Mesenchymal stem cell (in vitro differentiated cells and primary cell): ENCODE measurements around the gene DEGS1.
A peak's percentile ranks its signal among the peaks of the same experiment; 100 is the strongest.

ENCODE experiments used
- DNase-seq: peaks from one replicate; pipeline ENCODE4 v3.0.0-alpha.2; 2013
- H2AFZ ChIP-seq: one replicate; pipeline ENCODE4 v1.6.1; 2013; ENCODE audit warnings: low read depth, mild to moderate bottlenecking, control low read depth, inconsistent platforms, low read length, moderate library complexity
- H2AK5ac ChIP-seq: 2 replicates; pipeline ENCODE4 v1.6.1; 2013; ENCODE audit warnings: low read length, moderate library complexity, mild to moderate bottlenecking, inconsistent platforms; ENCODE audit not compliant: severe bottlenecking
- H2BK120ac ChIP-seq: one replicate; pipeline ENCODE4 v1.6.1; 2013; ENCODE audit warnings: low read depth, mild to moderate bottlenecking, inconsistent platforms, low read length, moderate library complexity
- H2BK12ac ChIP-seq, 2 experiments: one replicate each; pipeline ENCODE4 v1.6.1; 2013; ENCODE audit warnings: inconsistent platforms in 2 of 2, low read length in 2 of 2, mild to moderate bottlenecking in 2 of 2, moderate library complexity in 2 of 2, control low read depth in 1 of 2
- H2BK15ac ChIP-seq: one replicate; pipeline ENCODE4 v1.6.1; 2013; ENCODE audit warnings: mild to moderate bottlenecking, low read depth, inconsistent platforms; ENCODE audit not compliant: poor library complexity, severe bottlenecking
- H2BK5ac ChIP-seq: 2 replicates; pipeline ENCODE4 v1.6.1; 2013; ENCODE audit warnings: low read depth, mild to moderate bottlenecking, low read length, control low read depth, inconsistent platforms; ENCODE audit not compliant: poor library complexity, severe bottlenecking
- H3K14ac ChIP-seq, 2 experiments: one replicate each; pipeline ENCODE4 v1.6.1; 2013; ENCODE audit warnings: inconsistent platforms in 2 of 2, low read length in 2 of 2, control low read depth in 1 of 2, mild to moderate bottlenecking in 1 of 2, moderate library complexity in 1 of 2
- H3K18ac ChIP-seq, 2 experiments: one replicate each; pipeline ENCODE4 v1.6.1; 2013; ENCODE audit warnings: inconsistent platforms in 2 of 2, low read length in 2 of 2, control low read depth in 1 of 2, low read depth in 1 of 2, mild to moderate bottlenecking in 1 of 2
- H3K23ac ChIP-seq, 2 experiments: one replicate each; pipeline ENCODE4 v1.6.1; 2013; ENCODE audit warnings: inconsistent platforms in 2 of 2, low read length in 2 of 2, mild to moderate bottlenecking in 2 of 2, moderate library complexity in 2 of 2, control low read depth in 1 of 2
- H3K27ac ChIP-seq: 2 replicates; pipeline ENCODE4 v1.5.1; 2013; ENCODE audit warnings: mild to moderate bottlenecking, moderate library complexity, low read length, control low read depth, inconsistent platforms; ENCODE audit not compliant: poor library complexity, severe bottlenecking
- H3K27me3 ChIP-seq, 2 experiments: 2 replicates each; pipeline versions ENCODE4 v1.6.1 to v1.7.0; 2013; ENCODE audit warnings: low read length in 2 of 2, mild to moderate bottlenecking in 2 of 2, moderate library complexity in 2 of 2, control low read depth in 1 of 2, inconsistent platforms in 1 of 2; ENCODE audit not compliant: control insufficient read depth in 1 of 2, insufficient read depth in 1 of 2
- H3K36me3 ChIP-seq, 2 experiments: 2 replicates each; pipeline versions ENCODE4 v1.6.1 to v1.7.0; 2013; ENCODE audit warnings: low read length in 2 of 2, control low read depth in 1 of 2, inconsistent platforms in 1 of 2, low read depth in 1 of 2, mild to moderate bottlenecking in 1 of 2; ENCODE audit not compliant: insufficient read depth in 2 of 2, control insufficient read depth in 1 of 2
- H3K4ac ChIP-seq, 2 experiments: one replicate each; pipeline ENCODE4 v1.6.1; 2013; ENCODE audit warnings: inconsistent platforms in 2 of 2, low read length in 2 of 2, mild to moderate bottlenecking in 2 of 2, moderate library complexity in 2 of 2, control low read depth in 1 of 2, low read depth in 1 of 2
- H3K4me1 ChIP-seq: 2 replicates; pipeline ENCODE4 v1.6.1; 2013; ENCODE audit warnings: low read depth, low read length, control low read depth; ENCODE audit not compliant: control insufficient read depth, insufficient read depth
- H3K4me2 ChIP-seq: 2 replicates; pipeline ENCODE4 v1.6.1; 2013; ENCODE audit warnings: low read length, mild to moderate bottlenecking, inconsistent platforms; ENCODE audit not compliant: poor library complexity, severe bottlenecking
- H3K4me3 ChIP-seq, 2 experiments: 2 replicates each; pipeline versions ENCODE4 v1.5.1 to v1.7.0; 2013; ENCODE audit warnings: low read length in 2 of 2, mild to moderate bottlenecking in 2 of 2, control low read depth in 1 of 2, low read depth in 1 of 2; ENCODE audit not compliant: insufficient read depth in 1 of 2
- H3K79me1 ChIP-seq: replicated peaks from 2 replicates; pipeline ENCODE4 v1.6.1; 2013; ENCODE audit warnings: mild to moderate bottlenecking, control low read depth, low read length, inconsistent platforms; ENCODE audit not compliant: poor library complexity, severe bottlenecking
- H3K9ac ChIP-seq: 2 replicates; pipeline ENCODE4 v1.7.0; 2013; ENCODE audit warnings: mild to moderate bottlenecking, low read length, moderate library complexity
- H3K9me3 ChIP-seq: 2 replicates; pipeline ENCODE4 v1.7.0; 2013; ENCODE audit warnings: mild to moderate bottlenecking, low read length; ENCODE audit not compliant: control insufficient read depth
- H4K8ac ChIP-seq: one replicate; pipeline ENCODE4 v1.6.1; 2013; ENCODE audit warnings: inconsistent platforms, mild to moderate bottlenecking, low read length, moderate library complexity
- H4K91ac ChIP-seq: one replicate; pipeline ENCODE4 v1.6.1; 2013; ENCODE audit warnings: mild to moderate bottlenecking, low read length, inconsistent platforms
- WGBS: methylation state at CpG from one replicate; pipeline ENCODE4 v1.1.7; 2013; ENCODE audit warnings: mixed read lengths; 5-methylcytosine and 5-hydroxymethylcytosine counted together

Gene DEGS1

DNA sequence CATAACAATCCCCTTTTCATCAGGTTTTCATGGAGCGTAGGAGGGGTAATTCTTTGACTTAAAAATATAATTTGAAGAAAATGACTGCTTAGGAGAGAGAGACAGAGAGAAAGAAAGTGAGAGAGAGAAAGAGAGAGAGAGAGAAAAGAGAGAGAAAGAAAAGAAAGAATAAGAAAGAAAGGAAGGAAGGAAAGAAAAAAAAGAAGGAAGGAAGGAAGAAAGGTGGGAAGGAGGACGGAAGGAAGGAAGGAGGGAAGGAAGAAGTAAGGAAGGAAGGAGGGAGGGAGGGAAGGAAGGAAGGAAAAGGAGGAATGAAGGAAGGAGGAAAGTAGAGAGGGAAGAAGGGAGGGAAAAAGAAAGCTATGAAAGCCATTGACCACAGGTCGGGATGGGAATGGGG lies 10.8 kb upstream of the DEGS1 start:
- Histone ChIP-seq H3K79me1 (no peaks in the 10 kb centered on the region), H3K36me3 (no peaks in the 10 kb centered on the region), H3K4me1 (peaks cover 5% of the 10 kb centered on the region), H3K27ac (no peak overlapping the region), H3K14ac (no peak overlapping the region), H2AFZ (no peak overlapping the region), H2BK5ac (no peak overlapping the region), H3K27me3 (peaks cover 0 to 2% of the 10 kb centered on the region in 2 experiments), H2BK12ac (no peak overlapping the region), H3K9me3 (no peaks in the 10 kb centered on the region), H2AK5ac (no peak overlapping the region), H3K18ac (no peak overlapping the region), H3K23ac (no peak overlapping the region), H2BK120ac (no peak overlapping the region), H3K4ac (no peak overlapping the region), H3K4me2 (no peak overlapping the region), H3K9ac (no peak overlapping the region), H3K4me3 (no peak overlapping the region), H4K91ac (no peak overlapping the region), H4K8ac (no peak overlapping the region), H2BK15ac (no peak overlapping the region)
- 92% methylated on average over 3 of the region's 3 CpGs for WGBS
- DNase-seq = no peak

DNA sequence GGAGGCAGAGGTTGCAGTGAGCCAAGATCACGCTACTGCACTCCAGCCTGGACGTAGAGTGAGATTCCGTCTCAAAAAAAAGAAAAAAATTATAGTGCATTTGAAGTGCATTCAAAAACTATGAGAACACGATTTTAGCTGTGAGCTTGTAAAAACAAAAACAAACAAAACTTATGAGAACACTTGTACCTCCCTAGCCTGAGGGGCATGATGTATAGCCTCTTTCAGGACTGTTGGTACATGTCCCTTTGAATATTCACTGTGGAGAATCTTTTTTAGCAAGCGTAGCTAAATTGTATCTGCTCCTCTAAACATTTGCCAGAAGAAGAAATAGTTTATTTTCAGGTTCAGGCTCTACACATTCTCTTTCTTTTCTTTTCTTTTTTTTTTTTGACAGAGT lies 9.5 kb upstream of the DEGS1 start:
- no peak for DNase-seq
- no peak overlapping the region for H2BK5ac ChIP-seq

DNA sequence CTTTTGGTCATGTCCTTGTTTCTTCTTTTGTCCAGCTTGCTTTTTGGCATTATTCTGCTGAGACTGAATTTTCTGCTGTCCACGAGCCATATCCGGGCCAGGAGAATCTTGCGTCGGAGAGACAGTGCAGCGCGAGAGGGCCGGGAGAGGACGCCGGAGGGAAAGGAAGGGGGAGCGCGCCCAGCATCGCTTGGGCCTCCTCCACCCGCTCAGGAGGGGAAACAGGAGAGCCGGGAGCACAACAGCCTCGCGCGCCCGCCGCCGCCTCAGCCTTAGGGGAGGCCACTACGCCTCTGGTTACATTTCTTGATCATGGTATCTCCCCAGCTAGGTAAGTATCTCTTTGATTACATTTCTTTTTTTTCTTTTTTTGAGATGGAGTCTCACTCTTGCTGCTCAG lies 7.4 kb upstream of the DEGS1 start:
- Histone ChIP-seq H3K36me3 (no peaks in the 10 kb centered on the region), H3K4me2 (peak overlapping the region; percentile 58), H2AFZ (peak overlapping the region; percentile 71), H3K27me3 (peaks cover 0 to 2% of the 10 kb centered on the region in 2 experiments), H3K9ac (peak overlapping the region; percentile 69), H3K4me1 (peaks cover 4% of the 10 kb centered on the region), H3K23ac (no peak overlapping the region), H2AK5ac (no peak overlapping the region), H2BK15ac (peak overlapping the region; percentile 94), H2BK120ac (no peak overlapping the region), H3K18ac (peak overlapping the region in 1 of 2 experiments; percentile 40), H3K9me3 (no peaks in the 10 kb centered on the region), H3K4ac (no peak overlapping the region), H3K27ac (no peak overlapping the region), H2BK5ac (no peak overlapping the region), H4K91ac (no peak overlapping the region), H2BK12ac (no peak overlapping the region), H3K79me1 (no peaks in the 10 kb centered on the region), H3K4me3 (peak overlapping the region in 1 of 2 experiments; percentile 55), H3K14ac (no peak overlapping the region), H4K8ac (peak overlapping the region; percentile 49)
- no peak for DNase-seq
- WGBS = 7% methylated on average over 9 of the region's 21 CpGs

More for the DNA sequence above, 9.5 kb upstream of the DEGS1 start:
- Histone ChIP-seq H2AFZ (no peak overlapping the region), H3K9ac (no peak overlapping the region), H3K27me3 (peaks cover 0 to 2% of the 10 kb centered on the region in 2 experiments), H3K79me1 (no peaks in the 10 kb centered on the region), H3K36me3 (no peaks in the 10 kb centered on the region), H3K27ac (no peak overlapping the region), H3K4me3 (no peak overlapping the region), H2BK12ac (no peak overlapping the region), H3K4me1 (peaks cover 5% of the 10 kb centered on the region), H3K9me3 (no peaks in the 10 kb centered on the region), H4K8ac (no peak overlapping the region), H2BK15ac (no peak overlapping the region), H2AK5ac (no peak overlapping the region), H3K18ac (no peak overlapping the region), H3K4me2 (no peak overlapping the region), H4K91ac (no peak overlapping the region), H2BK120ac (no peak overlapping the region), H3K23ac (no peak overlapping the region), H3K14ac (no peak overlapping the region), H3K4ac (no peak overlapping the region)
- WGBS = 85% methylated on average over 3 of the region's 5 CpGs

DNA sequence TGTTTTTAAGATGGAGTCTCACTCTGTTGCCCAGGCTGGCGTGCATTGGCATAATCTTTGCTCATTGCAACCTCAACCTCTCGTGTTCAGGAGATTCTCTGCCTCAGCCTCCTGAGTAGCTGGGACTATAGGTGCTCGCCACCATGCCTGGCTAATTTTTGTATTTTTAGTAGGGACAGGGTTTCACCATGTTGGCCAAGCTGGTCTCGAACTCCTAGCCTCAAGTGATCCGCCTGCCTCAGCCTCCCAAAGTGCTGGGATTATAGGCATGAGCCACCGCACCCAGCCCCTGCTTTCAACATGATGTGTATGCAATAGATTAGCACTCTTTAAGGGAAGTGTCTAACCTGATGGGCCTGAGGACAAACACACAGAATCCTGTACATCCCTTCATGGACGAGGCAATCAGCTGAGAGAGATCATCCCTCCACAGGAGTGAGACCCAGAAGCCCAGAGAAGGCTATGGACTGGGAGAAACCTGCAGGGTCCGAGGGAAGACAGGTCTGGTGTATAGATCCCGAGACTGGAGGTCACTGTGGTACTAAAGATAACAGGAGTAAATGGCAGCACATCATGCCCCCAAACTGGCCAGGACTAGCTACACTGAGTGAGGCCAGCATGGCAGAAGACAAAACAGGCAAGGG lies 5.6 kb upstream of the DEGS1 start:
- peaks cover 7% of the 10 kb centered on the region for H3K4me1 ChIP-seq
- DNase-seq = no peak
- H3K9ac ChIP-seq = no peak overlapping the region
- no peak overlapping the region for H2BK12ac ChIP-seq
- no peaks in the 10 kb centered on the region for H3K79me1 ChIP-seq
- no peak overlapping the region for H3K4me3 ChIP-seq
- WGBS = 91% methylated on average over 9 of the region's 9 CpGs
- H2BK120ac ChIP-seq = no peak overlapping the region
- H3K4ac ChIP-seq = no peak overlapping the region
- H2BK15ac ChIP-seq = no peak overlapping the region
- H3K14ac ChIP-seq = no peak overlapping the region
- no peak overlapping the region for H2BK5ac ChIP-seq
- H4K91ac ChIP-seq = no peak overlapping the region
- no peak overlapping the region for H4K8ac ChIP-seq
- H2AFZ ChIP-seq = no peak overlapping the region
- H3K18ac ChIP-seq = no peak overlapping the region
- no peak overlapping the region for H3K4me2 ChIP-seq
- no peaks in the 10 kb centered on the region for H3K36me3 ChIP-seq
- H3K9me3 ChIP-seq = no peaks in the 10 kb centered on the region
- H2AK5ac ChIP-seq = no peak overlapping the region
- no peak overlapping the region for H3K23ac ChIP-seq
- no peak overlapping the region for H3K27ac ChIP-seq
- H3K27me3 ChIP-seq = no peaks in the 10 kb centered on the region
